GM19468 (cell line): ENCODE data around the gene REXO5.
"Not testable (repeated sequence)": the region's sequence is repeated elsewhere in the genome, so short reads cannot be mapped to it uniquely, and the experiment has no call there.

Experiments
- ATAC-seq: cut with Tn5 transposase; IDR thresholded peaks from one replicate; pipeline ENCODE4 v1.9.1; 2021; ENCODE audit warnings: mild to moderate bottlenecking, moderate library complexity, moderate number of reproducible peaks; ENCODE audit not compliant: unreplicated experiment; ENCODE audit errors: extremely low read depth

REXO5 gene

GRCh38 chr16:20806168-20807050, at the start of gene REXO5, which contains the start of gene ERI2:
Gene REXO5 (plus strand): TSS chr16:20806527. CDS start chr16:20806954, 427 bp downstream.
Gene ERI2 (minus strand): TSS chr16:20806472. CDS start chr16:20806430, 42 bp downstream.
- ATAC-seq: peak; percentile 43

- ATAC-seq: no peak
Measured at GRCh38 chr16:20760346-20760745, 46.0 kb upstream of the REXO5 start.

GRCh38 chr16:20761175-20761574, 45.2 kb upstream of the REXO5 start:
- ATAC-seq: no peak

- ATAC-seq: no peak
Measured at GRCh38 chr16:20762404-20763123, 43.8 kb upstream of the REXO5 start.

GRCh38 chr16:20763461-20764232, 42.7 kb upstream of the REXO5 start, which contains the start of gene ACSM3:
Gene ACSM3 (plus strand): TSS chr16:20764014. CDS start chr16:20770035, 6,021 bp downstream.
- ATAC-seq: peak; percentile 89

GRCh38 chr16:20764448-20764847, 41.9 kb upstream of the REXO5 start:
- ATAC-seq: not testable (repeated sequence)

GRCh38 chr16:20765732-20766131, 40.6 kb upstream of the REXO5 start:
- ATAC-seq: no peak

- no peak for ATAC-seq
Measured at GRCh38 chr16:20766294-20766693, 40.0 kb upstream of the REXO5 start.

GRCh38 chr16:20767577-20767976, 38.8 kb upstream of the REXO5 start:
- no peak for ATAC-seq

- no peak for ATAC-seq
Measured at GRCh38 chr16:20768121-20768520, 38.2 kb upstream of the REXO5 start.

GRCh38 chr16:20768818-20769217, 37.5 kb upstream of the REXO5 start:
- no peak for ATAC-seq

- no peak for ATAC-seq
Measured at GRCh38 chr16:20773679-20774078, 32.6 kb upstream of the REXO5 start.

- no peak for ATAC-seq
Measured at GRCh38 chr16:20774703-20775362, 31.5 kb upstream of the REXO5 start.

GRCh38 chr16:20781697-20782096, 24.6 kb upstream of the REXO5 start:
- ATAC-seq: no peak

- ATAC-seq: no peak
Measured at GRCh38 chr16:20782470-20782869, 23.9 kb upstream of the REXO5 start.

GRCh38 chr16:20784204-20784603, 22.1 kb upstream of the REXO5 start:
- no peak for ATAC-seq

GRCh38 chr16:20789130-20789529, 17.2 kb upstream of the REXO5 start:
- ATAC-seq: no peak

- ATAC-seq: no peak
Measured at GRCh38 chr16:20791923-20792612, 14.3 kb upstream of the REXO5 start.

GRCh38 chr16:20798364-20798763, 8.0 kb upstream of the REXO5 start:
- no peak for ATAC-seq
